HEK293 (cell line): Measurements from ENCODE around the gene TRAM1L1.

Experiments
- CTCF ChIA-PET: fragments of 350-600 bp; formaldehyde crosslinking; extraction: SDS; loops from one replicate; lab custom pipeline; 2021; ENCODE audit warnings: antibody characterized with exemption; lab: Yijun Ruan, JAX
- POLR2A ChIA-PET: fragments of 300-600 bp; formaldehyde crosslinking; extraction: SDS; loops from one replicate; lab custom pipeline; 2020; ENCODE audit warnings: antibody characterized with exemption, inconsistent platforms; lab: Yijun Ruan, JAX
- H3K27ac ChIP-seq: fragments of 200-500 bp; sonication (Bioruptor generic); 2 replicates; pipeline ENCODE4 v1.5.1; 2014; ENCODE audit warnings: low read depth, low read length, control low read depth, inconsistent platforms; ENCODE audit errors: extremely low read depth
- H3K36me3 ChIP-seq, 2 experiments: fragments of 200-500 bp in 1 of 2; sonication (Bioruptor generic) in 1 of 2; 1 replicate in 1 of 2; 2 replicates in 1 of 2; pipeline ENCODE4 v1.5.1; 2014 to 2017; ENCODE audit warnings: inconsistent platforms in 2 of 2, low read length in 2 of 2; ENCODE audit not compliant: control insufficient read depth in 2 of 2, insufficient read depth in 1 of 2
- H3K4me1 ChIP-seq: fragments of 200-500 bp; sonication (Bioruptor generic); 2 replicates; pipeline ENCODE4 v1.5.1; 2014; ENCODE audit warnings: mild to moderate bottlenecking, low read length, inconsistent platforms; ENCODE audit not compliant: control insufficient read depth, insufficient read depth
- H3K4me3 ChIP-seq: 2 replicates; pipeline ENCODE4 v1.5.1; 2011; ENCODE audit warnings: low read depth, mild to moderate bottlenecking, control low read depth, low read length, moderate library complexity
- H3K9me3 ChIP-seq: fragments of 200-500 bp; sonication (Bioruptor generic); 2 replicates; pipeline ENCODE4 v1.5.1; 2014; ENCODE audit warnings: low read depth, low read length, inconsistent platforms; ENCODE audit not compliant: control insufficient read depth, insufficient read depth
- BCL11B ChIP-seq: fragments of 450-650 bp; formaldehyde crosslinking; IDR thresholded peaks from 2 replicates; pipeline ENCODE4 v1.5.1; 2016; ENCODE audit warnings: low read depth, missing biosample characterization, missing genetic modification characterization
- GLIS2 ChIP-seq: fragments of 450-650 bp; formaldehyde crosslinking; IDR thresholded peaks from 2 replicates; pipeline ENCODE4 v1.5.1; 2016; ENCODE audit warnings: missing biosample characterization, missing genetic modification characterization
- HOXA7 ChIP-seq: sonication (generic); formaldehyde crosslinking; IDR thresholded peaks from 2 replicates; pipeline ENCODE4 v1.8.1; 2022; ENCODE audit warnings: missing genetic modification reagents, borderline replicate concordance
- KLF8 ChIP-seq: fragments of 450-650 bp; formaldehyde crosslinking; IDR thresholded peaks from 2 replicates; pipeline ENCODE4 v1.5.1; 2016; ENCODE audit warnings: missing biosample characterization, missing genetic modification characterization
- MZF1 ChIP-seq: fragments of 450-650 bp; formaldehyde crosslinking; IDR thresholded peaks from 2 replicates; pipeline ENCODE4 v1.5.1; 2017; ENCODE audit warnings: missing biosample characterization, missing genetic modification characterization, borderline replicate concordance
- REPIN1 ChIP-seq: fragments of 450-650 bp; formaldehyde crosslinking; IDR thresholded peaks from 2 replicates; pipeline ENCODE4 v1.5.1; 2017; ENCODE audit warnings: missing biosample characterization, missing genetic modification characterization, low read depth
- YY1 ChIP-seq: fragments of 450-650 bp; formaldehyde crosslinking; IDR thresholded peaks from 2 replicates; pipeline ENCODE4 v1.5.1; 2018; ENCODE audit warnings: missing biosample characterization, missing genetic modification characterization
- ZBTB49 ChIP-seq: fragments of 450-650 bp; formaldehyde crosslinking; IDR thresholded peaks from 2 replicates; pipeline ENCODE4 v1.5.1; 2016; ENCODE audit warnings: missing biosample characterization, missing genetic modification characterization, low read depth
- ZFP3 ChIP-seq: fragments of 450-650 bp; formaldehyde crosslinking; IDR thresholded peaks from 2 replicates; pipeline ENCODE4 v1.5.1; 2016; ENCODE audit warnings: low read depth, missing biosample characterization, missing genetic modification characterization
- ZNF10 ChIP-seq: fragments of 450-650 bp; formaldehyde crosslinking; IDR thresholded peaks from 2 replicates; pipeline ENCODE4 v1.5.1; 2017; ENCODE audit warnings: missing biosample characterization, missing genetic modification characterization
- ZNF16 ChIP-seq: fragments of 450-650 bp; formaldehyde crosslinking; IDR thresholded peaks from 2 replicates; pipeline ENCODE4 v1.5.1; 2016; ENCODE audit warnings: low read depth, missing biosample characterization, missing genetic modification characterization
- ZNF19 ChIP-seq: fragments of 450-650 bp; formaldehyde crosslinking; IDR thresholded peaks from 2 replicates; pipeline ENCODE4; 2016; ENCODE audit warnings: missing biosample characterization, missing genetic modification characterization, low read depth
- ZNF239 ChIP-seq: fragments of 450-650 bp; formaldehyde crosslinking; IDR thresholded peaks from 2 replicates; pipeline ENCODE4 v1.5.1; 2016; ENCODE audit warnings: missing biosample characterization, missing genetic modification characterization
- ZNF394 ChIP-seq: fragments of 450-650 bp; formaldehyde crosslinking; IDR thresholded peaks from 2 replicates; pipeline ENCODE4 v1.5.1; 2016; ENCODE audit warnings: missing biosample characterization, missing genetic modification characterization, mild to moderate bottlenecking, moderate library complexity, borderline replicate concordance
- ZNF596 ChIP-seq: fragments of 450-650 bp; IDR thresholded peaks from 2 replicates; pipeline ENCODE4 v1.5.0; 2018; ENCODE audit warnings: missing biosample characterization, mild to moderate bottlenecking, missing genetic modification characterization, moderate library complexity
- ZNF645 ChIP-seq: fragments of 450-650 bp; formaldehyde crosslinking; IDR thresholded peaks from 2 replicates; pipeline ENCODE4; 2016; ENCODE audit warnings: missing biosample characterization, missing genetic modification characterization
- ZNF664 ChIP-seq: fragments of 450-650 bp; formaldehyde crosslinking; IDR thresholded peaks from 2 replicates; pipeline ENCODE4 v1.5.1; 2016; ENCODE audit warnings: missing biosample characterization, missing genetic modification characterization
- ZNF701 ChIP-seq: fragments of 450-650 bp; formaldehyde crosslinking; IDR thresholded peaks from 2 replicates; pipeline ENCODE4 v1.5.1; 2016; ENCODE audit warnings: missing biosample characterization, missing genetic modification characterization
- ZNF747 ChIP-seq: fragments of 450-650 bp; formaldehyde crosslinking; IDR thresholded peaks from 2 replicates; pipeline ENCODE4 v1.5.1; 2016; ENCODE audit warnings: missing biosample characterization, missing genetic modification characterization

Gene TRAM1L1

GRCh38 chr4:117042962-117043361 lies 42.4 kb downstream of the TRAM1L1 start:
- no peak for TF ChIP-seq ZFP3 (tag by site-specific recombination)
- TF ChIP-seq ZNF239 (tag by site-specific recombination) = no peak
- TF ChIP-seq ZNF645 (tag by site-specific recombination) = no peak
- no peak for TF ChIP-seq ZNF664 (tag by site-specific recombination)
- TF ChIP-seq ZNF596 (tag by site-specific recombination) = no peak
- no peak for TF ChIP-seq REPIN1 (tag by site-specific recombination)
- TF ChIP-seq HOXA7 (CRISPR knock-in tag) = no peak
- no peak for TF ChIP-seq ZBTB49 (tag by site-specific recombination)
- TF ChIP-seq ZNF16 (tag by site-specific recombination) = no peak
- no peak for TF ChIP-seq ZNF747 (tag by site-specific recombination)
- no peak for TF ChIP-seq ZNF19
- no peak for TF ChIP-seq ZNF10 (tag by site-specific recombination)
- no peak for TF ChIP-seq ZNF394 (tag by site-specific recombination)
- TF ChIP-seq YY1 (tag by site-specific recombination) = no peak
- no peak for TF ChIP-seq MZF1 (tag by site-specific recombination)
- no peak for TF ChIP-seq GLIS2 (tag by site-specific recombination)
- no peak for TF ChIP-seq ZNF701 (tag by site-specific recombination)
- TF ChIP-seq BCL11B (tag by site-specific recombination) = no peak
- TF ChIP-seq KLF8 (tag by site-specific recombination) = no peak
- ChIA-PET CTCF (no interaction called here), POLR2A (no interaction called here)

More at GRCh38 chr4:117042962-117043361, 42.4 kb downstream of the TRAM1L1 start:
- no peaks in the 10 kb centered on the region for H3K4me1 ChIP-seq
- no peaks in the 10 kb centered on the region for H3K36me3 ChIP-seq
- no peak overlapping the region for H3K27ac ChIP-seq
- H3K4me3 ChIP-seq = no peak overlapping the region
- H3K9me3 ChIP-seq = no peaks in the 10 kb centered on the region
